NCI-H146 (cell line): ENCODE data around the gene HDAC8.
"Not testable (repeated sequence)": the region's sequence is repeated elsewhere in the genome, so short reads cannot be mapped to it uniquely, and the experiment has no call there.

Experiments used
- DNase-seq: peaks from one replicate; lab custom pipeline; 2025; lab: John Stamatoyannopoulos, UW

Gene HDAC8

DNA sequence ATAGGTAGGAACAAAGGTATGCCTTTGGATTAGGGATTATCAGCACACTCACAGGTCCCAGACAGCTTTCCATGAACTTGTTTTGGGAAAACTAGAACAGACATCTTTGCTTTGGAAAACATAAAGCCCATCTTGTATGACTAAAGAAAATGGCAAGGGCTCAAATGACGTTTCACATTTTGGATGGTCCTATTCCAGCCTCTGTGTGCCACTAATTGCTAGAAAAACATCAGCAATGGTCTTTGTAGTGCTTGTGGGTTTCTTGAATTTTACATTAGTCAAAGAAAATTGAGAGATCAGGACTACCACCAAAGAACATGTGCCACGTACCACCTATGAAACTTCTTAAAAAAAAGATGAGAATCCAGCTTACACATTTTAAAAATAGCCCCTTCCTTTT is 111.4 kb downstream of the HDAC8 start:
- no peak for DNase-seq

DNA sequence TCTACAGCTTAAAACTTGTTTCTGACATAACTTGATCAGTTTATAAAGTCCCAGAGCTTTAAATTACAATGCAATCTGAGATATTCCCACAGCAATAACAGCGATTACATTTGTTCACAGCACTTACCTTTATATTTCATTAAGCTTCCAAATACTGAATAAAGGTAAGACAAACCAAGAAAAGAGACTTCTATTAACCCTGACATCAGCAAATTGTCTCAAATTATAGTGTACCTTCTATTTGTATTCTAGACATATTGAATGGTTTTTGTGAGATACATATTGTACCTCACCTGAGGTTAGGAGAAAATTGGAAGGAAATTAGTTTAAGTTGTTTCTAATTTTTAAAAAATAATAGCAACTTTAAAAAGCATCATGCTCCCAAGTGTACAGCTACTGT is 111.9 kb downstream of the HDAC8 start:
- DNase-seq = no peak

DNA sequence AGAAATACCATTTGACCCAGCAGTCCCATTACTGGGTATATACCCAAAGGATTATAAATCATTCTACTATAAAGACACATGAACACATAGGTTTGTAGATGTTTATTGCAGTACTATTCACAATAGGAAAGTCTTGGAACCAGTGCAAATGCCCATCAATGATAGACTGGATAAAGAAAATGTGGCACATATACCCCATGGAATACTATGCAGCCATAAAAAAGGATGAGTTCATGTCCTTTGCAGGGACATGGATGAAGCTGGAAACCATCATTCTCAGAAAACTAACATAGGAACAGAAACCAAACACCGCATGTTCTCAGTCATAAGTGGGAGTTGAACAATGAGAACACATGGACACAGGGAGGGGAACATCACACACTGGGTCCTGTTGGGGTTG is 123.6 kb downstream of the HDAC8 start:
- DNase-seq = not testable (repeated sequence)

- DNase-seq = not testable (repeated sequence)
Observed at GRCh38 chrX:72440764-72441163, 131.9 kb downstream of the HDAC8 start.

GRCh38 chrX:72436010-72436409 is 136.6 kb downstream of the HDAC8 start:
- DNase-seq = no peak

DNA sequence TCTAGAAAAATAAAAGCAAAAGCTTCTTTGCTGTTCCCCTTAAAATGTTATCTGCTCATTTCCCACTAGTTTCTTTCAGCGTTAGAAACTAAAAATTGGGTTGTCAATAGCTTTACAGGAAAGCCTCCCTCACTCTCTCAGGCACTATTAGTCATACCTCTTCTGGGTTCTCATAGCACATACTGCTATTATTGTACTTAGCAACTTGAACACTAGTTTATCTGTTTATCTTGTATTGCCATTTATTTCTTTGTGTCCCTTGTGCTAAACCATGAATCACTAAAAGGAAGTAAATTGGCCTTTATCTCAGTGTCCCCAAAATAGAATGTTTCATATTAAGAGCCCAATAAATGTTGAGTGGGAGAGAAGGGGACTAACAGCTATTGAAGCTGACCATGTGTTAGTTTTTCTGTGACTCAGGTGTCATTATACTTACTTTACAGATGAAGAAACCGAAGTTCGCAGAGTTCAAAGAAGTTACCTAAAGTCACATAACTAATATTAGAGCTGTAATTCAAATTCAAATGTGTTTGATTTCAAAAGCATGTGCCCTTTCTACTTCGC is 142.2 kb downstream of the HDAC8 start:
- no peak for DNase-seq

DNA sequence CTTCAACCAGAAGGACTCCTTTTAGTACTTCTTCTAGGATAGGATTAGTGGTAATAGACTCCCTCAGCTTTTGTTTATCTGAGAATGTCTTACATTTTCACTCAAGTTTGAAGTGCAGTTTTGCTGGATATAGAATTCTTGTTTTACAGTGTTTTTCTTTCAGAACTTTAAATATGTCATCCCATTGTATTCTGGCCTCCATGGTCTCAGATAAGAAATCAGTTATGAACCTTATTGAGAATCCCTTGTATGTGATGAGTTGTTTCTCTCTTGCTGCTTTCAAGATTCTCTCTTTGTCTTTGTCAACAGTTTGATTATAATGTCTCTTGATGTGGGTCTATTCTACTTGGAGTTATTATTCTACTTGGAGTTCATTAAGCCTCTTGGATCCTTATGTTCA is 150.8 kb downstream of the HDAC8 start:
- no peak for DNase-seq

DNA sequence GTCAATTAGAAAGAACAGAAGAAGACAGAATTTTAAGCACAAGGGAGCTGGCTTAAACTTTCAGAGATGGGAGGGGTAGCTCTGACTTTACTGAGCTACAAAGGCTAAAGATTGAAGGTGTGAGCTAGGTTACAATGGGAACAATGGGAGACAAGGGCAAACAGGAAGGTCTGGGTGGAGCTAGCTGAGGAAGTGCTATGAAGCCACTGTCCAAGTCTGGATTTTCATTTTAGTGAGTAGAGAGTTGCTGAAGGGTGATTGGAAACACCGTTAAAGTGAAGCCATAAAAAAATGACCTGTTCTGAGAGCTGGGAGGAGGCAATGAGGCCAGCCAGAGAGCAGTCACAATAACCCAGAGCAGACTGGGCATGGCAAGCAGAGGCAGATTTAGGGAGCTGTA is 162.7 kb downstream of the HDAC8 start:
- no peak for DNase-seq

GRCh38 chrX:72408885-72409284 is 163.8 kb downstream of the HDAC8 start:
- no peak for DNase-seq

- not testable (repeated sequence) for DNase-seq
Observed at GRCh38 chrX:72405136-72405535, 167.5 kb downstream of the HDAC8 start.

DNA sequence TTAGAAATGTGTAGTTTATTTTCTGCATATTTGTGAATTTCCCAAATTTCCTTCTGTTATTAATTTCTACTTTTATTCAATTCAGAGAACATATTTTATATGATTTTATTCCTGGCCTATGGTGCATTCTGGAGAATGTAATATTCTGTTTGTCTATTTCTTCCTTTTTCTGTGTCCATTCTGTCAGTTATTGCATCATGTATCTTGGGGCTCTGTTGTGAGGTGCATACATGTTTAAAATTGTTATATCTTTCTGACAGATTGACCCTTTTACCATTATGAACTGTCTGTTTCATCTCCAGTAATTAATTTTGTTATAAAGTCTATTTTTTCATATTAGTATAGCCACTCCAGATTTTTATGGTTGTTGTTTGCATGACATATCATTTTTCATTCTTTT is 170.0 kb downstream of the HDAC8 start:
- DNase-seq = no peak

- DNase-seq = no peak
Observed at GRCh38 chrX:72399816-72400215, 172.8 kb downstream of the HDAC8 start.

GRCh38 chrX:72396117-72396516 is 176.5 kb downstream of the HDAC8 start:
- no peak for DNase-seq

DNA sequence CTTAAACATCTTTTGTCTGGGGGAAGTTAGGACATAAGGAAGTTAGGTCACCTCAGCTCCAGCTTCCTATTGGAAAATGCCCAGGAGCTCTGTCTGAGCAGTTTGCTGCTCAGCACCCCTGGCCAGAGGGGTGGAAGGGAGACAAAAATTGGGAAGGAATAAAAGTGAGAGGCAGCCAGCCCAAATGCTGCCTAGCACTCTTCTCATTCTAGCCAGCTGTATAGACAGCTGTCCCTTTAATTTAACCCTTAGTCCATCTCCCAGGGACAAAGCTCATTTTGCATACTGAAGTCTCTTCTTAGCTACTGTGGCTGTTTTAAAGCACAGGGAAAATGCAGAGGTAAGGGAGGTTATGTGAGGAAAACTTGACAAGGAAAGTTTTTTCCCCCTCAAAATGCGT is 177.4 kb downstream of the HDAC8 start:
- no peak for DNase-seq

GRCh38 chrX:72394518-72395170 is 178.0 kb downstream of the HDAC8 start:
- DNase-seq = no peak

GRCh38 chrX:72393836-72394517 is 178.7 kb downstream of the HDAC8 start:
- no peak for DNase-seq

GRCh38 chrX:72392816-72393800 is 179.5 kb downstream of the HDAC8 start:
- no peak for DNase-seq

- no peak for DNase-seq
Observed at GRCh38 chrX:72392042-72392441, 180.6 kb downstream of the HDAC8 start.

- DNase-seq = no peak
Observed at GRCh38 chrX:72387247-72387646, 185.4 kb downstream of the HDAC8 start.

DNA sequence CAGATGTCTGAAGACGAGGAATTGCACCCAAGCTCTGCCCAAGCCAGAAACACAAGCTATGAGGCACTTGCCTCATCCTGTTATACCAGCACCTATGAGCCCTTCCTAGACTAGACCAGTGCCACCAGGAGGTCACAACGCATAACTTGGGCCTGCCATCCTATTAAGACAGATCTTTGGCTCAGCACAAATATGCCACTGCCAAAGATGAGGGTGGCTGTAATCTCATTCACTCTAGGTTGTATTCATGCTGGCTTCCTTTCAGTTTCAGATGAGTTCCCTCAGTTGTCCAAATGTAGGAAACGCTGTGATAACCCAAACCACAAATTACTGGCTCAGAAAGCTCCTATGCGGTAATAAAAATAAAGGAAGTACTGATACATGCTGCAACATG is 190.4 kb downstream of the HDAC8 start:
- no peak for DNase-seq

GRCh38 chrX:72381439-72382201 is 191.0 kb downstream of the HDAC8 start:
- peak; percentile 10 for DNase-seq

DNA sequence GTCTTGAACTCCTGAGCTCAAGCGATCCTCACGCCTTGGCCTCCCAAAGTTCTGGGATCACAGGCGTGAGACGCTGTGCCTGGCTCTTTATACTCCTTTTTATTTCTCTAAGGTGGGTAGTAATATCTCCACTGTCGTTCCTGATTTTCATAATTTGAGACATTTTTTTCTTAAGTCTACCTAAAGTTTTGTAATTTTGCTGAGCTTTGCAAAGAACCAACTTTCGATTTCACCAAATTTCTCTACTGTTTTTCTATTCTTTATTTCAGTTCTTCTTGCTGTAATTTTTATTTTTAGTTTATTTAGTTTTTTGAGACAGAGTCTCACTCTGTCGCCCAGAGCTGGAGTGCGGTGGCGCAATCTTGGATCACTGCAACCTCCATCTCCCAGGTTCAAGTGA is 196.5 kb downstream of the HDAC8 start:
- DNase-seq = no peak
